Mesenteric fat pad (tissue), 1 donor: ENCODE results near the gene DGCR8. TPM values are rescaled to one million over a fixed set of nuclear protein-coding genes. Genes with fewer than 3 reads are reported as not detected.
A peak's percentile ranks its signal among the peaks of the same experiment; 100 is the strongest.

ENCODE experiments used
- DNase-seq: peaks from one replicate; pipeline ENCODE4 v3.0.0-alpha.2; 2020; ENCODE audit warnings: low spot score
- long read RNA-seq: library from polyadenylated mRNA; unstranded; transcript quantifications from one replicate; pipeline ENCODE4 v2.0.0, GENCODE V29; 2020
- total RNA-seq: library from RNA; stranded (reverse); fragmentation: NEBNext Ultra II Directional; extraction: Animal tissue kit (Norgen Biotek cat#: 25700); gene quantifications from one replicate; pipeline ENCODE4 v1.2.1, GENCODE V29; 2021
- donor health status: DM: yes; HTN: yes; CAD: no.

The DGCR8 gene
- 29.7 TPM for total RNA-seq
- long read RNA-seq, partial matches to known transcripts = 3 of 5 reads
- long read RNA-seq, other reads (novel, unspliced or antisense) = 2 of 5 reads

DNA sequence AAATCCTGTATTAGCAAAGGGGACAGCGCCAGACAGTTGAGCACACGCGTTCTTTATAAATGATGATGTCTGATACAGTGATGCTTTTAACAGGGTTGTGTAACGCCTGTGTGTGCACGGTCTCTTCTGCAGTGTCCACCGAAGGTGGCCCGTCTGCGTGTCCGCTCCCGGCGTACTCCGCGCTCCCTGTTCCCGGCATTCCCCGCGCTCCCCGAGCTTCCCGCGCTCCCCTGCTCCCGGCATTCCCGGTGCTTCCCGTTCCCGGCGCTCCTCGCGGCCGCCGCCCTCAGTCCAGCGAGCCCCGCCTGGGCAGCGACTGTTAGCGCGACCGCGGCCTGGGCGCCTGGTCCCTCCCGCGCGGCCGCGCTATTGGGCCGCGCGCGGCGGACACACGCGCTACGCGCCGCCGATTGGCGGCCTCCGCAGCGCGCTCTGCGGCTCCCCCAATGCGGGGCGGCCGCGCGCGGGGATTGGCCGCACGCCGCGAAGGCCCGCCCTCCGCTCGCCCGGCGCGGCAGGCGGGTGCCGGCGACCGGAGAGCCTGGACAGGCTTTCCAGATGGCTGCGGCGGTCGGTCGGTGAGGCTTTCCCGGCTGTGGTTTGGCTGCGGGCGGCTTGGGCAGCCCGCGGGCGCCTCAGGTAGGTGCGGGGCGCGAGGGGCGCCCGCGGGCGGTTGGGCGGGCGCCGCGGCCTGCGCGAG, at the start of gene DGCR8:
Gene DGCR8 (plus strand): TSS at position 497 of the 700 bp plus-strand sequence. CDS start 5,723 bp downstream, outside the sequence.
- DNase-seq = peak; percentile 97

DNA sequence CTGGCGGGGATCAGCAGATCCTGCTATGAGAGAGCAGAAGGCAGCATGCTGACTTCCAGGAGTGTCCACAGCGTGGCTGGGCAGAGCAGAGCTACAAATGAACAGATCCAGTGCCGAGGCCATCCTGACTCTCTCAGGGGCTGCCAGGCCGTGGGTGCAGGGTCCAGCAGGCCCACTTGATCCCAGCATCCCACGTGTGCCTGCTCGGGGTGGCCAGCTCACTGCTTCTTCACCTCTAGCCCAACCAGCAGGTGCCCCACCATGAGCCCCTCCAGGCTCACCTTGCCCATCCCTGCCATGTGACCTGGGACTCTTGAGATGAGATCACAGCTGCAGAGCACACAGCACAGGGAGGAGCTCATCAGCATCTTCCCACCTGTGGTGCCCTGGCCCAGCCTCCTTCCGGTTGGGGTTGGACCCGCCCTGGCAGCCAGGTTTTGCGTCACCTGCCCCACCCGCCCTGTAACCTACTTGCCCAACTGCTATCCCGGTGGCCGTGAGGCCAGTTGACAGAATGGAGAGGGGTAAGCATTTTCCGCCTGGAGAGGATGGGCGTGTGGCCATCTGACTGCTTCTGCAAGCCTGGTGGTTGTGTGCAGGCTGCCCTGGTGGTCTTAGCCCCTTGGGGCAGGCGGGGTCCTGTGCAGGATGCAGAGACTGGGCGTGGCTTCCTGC, 48.2 kb upstream of the DGCR8 start:
- no peak for DNase-seq

DNA sequence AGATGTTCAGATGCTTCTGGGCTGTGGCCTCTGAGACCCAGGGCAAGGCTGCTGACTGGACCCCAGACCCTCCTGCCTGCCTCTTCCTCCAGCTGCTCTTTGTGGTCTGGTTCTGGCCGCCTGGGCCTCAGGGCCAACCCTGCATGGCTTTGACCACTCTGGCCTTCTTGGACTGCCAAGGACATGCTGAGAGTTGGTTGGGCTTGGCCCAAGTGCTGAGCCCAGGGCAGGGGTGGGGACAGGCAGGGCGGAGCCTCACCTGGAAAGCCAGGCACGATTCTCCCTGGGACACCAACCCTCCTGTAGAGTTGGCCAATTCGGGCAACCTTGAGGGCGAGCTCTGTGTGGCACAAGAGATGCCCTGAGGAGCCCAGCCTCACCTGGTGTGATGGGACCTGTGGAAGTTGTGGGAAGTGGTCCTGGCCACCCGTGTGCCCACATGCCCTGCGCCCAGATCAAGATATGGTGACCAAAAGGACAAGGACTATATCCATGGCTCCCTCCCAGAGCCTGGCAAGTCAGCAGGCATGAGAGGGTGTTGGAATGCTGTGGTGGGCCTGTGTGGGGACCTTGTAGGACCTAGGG, 47.5 kb upstream of the DGCR8 start:
- no peak for DNase-seq

DNA sequence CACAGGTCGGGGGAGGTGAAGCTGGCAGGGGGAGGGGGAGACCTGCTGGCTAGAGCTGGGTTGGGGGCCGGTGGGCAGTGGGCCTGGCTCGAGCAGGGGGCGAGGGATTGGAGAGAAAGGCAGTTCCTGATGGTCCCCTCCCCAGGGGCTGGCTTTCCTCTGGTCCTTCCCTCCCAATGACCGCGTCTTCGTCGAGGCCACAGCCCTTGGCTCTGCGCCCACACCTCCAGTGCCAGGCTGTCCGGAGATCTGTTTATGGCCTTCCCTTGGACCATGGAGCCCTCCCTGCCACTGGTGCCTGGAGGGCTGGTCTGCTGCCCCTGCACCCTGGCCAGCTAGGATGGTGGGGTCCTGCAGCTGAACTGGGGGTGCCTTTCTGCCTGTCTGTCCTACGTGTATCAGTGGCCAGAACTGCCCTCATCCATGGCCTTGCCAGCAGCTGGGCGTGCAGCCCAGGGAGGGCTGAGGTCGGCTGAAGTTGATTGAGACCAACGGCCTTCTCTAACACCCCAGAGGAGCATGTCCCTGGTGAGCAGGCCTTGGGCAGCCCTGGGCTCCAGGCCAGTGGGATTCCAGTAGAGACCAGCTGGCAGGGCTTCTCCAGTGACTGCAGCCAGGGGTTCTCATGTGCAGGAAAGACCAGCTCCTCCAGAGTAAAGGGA, 46.9 kb upstream of the DGCR8 start:
- no peak for DNase-seq

DNA sequence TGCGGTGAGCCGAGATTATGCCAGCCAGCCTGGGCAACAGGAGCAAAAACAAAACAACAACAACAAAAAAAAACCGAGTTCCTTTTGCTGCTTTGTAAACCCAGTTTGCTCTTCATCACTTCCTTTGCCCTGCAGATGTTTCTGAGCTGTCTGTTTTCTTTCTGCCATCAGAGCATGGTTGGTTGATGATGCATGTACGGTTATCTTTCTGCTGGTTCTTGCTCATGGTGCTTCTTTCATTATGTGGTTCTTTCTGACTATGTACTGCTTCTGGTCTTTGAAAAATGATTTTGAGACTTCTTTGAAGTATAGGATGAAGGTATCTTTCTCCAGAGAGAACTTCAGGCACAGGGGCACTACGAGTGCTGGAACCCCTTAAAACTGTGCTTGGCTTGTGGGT, 45.9 kb upstream of the DGCR8 start:
- no peak for DNase-seq

DNA sequence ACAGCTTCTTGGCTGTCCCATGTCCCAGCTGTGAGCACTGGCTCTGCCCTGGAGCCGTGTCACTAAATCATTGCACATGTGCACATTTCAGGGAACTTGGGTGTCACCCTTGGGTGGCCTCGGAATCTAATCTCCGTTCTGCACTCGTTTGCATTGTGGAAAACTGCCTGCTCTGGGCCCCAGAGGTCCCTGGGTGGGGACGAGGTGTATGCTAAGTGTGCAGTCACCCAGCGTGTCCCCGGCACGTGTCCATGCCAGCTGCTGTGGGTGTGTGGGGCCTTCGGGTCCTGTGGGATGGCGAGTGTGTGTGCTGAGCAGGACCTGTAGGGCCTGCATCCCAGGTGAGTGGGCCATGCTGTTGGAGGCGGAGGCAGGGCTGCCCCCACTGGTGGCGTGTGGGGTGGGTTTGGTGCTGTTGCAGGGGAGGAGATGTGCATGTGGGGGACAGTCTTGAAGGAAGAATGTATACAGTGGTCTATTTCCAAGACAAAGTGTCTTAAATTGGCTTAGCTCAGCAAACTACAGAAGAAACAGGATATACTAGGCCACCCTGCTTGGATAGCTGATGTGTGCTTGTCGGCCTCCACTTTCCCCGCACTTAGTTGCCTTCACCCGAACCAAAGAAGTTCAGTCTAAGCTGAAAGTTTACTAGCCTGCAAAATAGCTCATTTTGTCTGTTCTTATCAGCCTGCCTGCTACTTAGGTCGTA, 44.5 kb upstream of the DGCR8 start:
- DNase-seq = no peak

DNA sequence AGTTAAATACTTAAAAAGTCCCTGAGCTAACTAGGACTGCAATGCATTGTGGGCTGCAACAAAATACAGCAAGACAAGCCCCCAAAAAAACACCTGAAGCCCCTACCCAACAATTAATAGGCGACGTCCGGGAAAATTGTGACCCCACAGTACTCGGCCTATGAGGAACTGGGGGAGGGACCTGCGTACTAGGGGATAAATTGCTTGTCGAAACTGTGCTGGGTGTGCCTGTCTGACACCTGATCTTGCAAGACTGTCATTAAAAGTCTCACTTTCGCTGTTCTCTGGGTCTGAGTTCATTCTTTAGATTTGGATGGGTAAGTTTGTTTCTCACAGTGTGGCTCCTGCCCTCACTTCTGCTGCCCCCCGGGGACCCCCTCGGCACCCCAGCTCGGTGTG, 44.0 kb upstream of the DGCR8 start:
- DNase-seq = no peak

DNA sequence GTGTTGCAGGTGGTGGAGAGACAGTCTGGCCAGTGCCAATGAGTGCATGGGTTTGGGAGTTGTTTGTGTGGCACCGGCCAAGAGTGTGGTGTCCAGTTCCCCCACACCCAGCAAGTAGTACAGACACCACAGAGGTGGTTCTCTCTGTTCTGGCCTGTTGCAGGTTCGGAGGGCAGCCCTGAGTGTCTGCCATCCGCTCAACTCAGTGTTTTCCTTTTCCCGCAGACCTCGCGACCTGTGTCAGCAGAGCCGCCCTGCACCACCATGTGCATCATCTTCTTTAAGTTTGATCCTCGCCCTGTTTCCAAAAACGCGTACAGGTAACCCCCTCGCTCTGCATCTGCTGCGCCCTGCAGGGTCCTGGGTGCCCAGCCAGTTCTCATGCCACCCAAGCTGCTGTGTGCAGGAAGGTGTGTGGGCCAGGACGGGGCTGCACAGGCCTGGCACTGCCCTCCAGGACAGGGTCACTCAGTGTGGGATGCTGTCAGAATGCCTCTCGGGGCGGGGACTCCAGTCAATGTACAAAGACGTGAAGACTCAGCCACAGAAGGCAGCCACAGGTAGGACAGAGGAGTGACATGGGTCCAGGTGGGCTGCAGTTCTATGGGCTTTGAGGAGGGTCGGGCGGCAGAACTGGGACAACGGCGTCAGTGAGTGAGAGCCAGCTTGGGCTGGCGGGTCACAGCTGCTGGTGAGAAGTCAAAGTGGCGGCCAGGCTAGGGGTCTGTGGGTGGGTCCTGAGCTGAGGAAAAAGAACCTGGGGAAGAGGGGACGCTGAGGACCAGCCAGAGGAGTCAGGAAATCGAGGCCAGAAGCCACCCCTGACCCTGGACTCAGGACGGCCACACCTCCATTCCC, 43.3 kb upstream of the DGCR8 start:
- no peak for DNase-seq

DNA sequence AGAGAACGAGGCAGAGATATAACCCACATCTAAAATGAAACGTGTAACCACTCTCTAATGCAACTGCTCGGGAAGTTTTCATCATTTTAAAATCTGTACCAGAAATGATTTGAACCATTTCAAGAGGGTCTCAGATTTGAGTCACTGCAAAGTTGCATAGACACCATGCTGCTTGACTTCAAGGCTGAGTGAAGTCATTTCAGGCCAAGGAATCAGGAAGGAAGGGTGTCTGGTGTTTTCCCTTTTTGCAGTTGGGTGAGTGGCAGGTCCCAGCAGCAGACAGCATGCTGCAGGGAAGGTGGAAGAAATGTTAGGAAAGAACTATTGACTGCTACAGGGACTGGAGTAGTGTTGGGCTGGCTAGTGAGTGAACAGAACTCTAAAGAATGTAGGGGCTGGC, 42.6 kb upstream of the DGCR8 start:
- DNase-seq = no peak

DNA sequence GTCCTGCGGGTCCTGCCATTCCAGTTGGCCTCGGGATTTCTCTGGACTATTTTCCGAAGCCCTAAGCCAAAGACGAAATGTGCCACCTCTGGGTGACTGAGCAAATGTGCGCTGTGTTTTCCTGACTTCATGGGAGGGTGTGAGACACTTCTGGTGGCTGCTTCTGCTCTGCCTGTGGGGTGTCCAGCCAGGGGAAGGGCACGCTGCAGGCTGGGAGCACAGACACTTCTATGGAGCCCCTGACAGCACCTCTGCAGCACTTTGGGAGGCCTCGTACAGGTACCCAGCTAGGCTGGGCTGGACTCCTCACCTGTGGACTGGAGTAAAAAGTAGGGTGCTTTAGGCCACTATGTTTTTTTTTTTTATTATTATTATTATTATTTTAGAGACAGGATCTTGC, 41.5 kb upstream of the DGCR8 start:
- DNase-seq = no peak

DNA sequence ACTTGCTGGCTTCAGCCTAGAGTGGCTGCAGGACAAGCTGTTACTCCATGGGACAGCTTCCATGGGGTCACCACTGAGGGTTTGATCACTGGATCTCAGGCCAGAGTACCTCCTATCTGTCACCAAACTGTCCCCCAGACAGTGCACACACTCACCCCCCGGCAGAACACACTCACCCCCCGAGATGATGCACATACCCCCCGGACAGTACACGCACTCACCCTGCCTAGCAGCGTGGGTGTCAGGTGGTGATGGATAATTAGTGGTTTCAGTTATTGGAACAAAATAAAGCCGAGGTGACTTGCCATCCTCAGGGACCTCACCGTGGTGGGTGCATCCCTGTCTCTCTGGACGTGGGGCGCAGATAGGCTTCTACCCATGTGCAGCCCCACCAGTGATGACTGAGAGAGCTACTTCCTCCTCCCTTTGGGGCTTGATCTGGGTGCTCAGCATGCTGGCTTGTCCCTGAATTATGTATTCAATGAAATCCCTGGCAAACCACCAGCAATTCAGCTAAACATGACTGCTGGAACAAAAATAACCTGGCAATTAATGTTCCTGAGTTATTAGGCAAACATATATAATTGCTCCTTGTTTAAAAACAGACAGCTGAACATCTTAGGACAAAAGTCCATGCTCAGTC, 40.2 kb upstream of the DGCR8 start:
- no peak for DNase-seq

DNA sequence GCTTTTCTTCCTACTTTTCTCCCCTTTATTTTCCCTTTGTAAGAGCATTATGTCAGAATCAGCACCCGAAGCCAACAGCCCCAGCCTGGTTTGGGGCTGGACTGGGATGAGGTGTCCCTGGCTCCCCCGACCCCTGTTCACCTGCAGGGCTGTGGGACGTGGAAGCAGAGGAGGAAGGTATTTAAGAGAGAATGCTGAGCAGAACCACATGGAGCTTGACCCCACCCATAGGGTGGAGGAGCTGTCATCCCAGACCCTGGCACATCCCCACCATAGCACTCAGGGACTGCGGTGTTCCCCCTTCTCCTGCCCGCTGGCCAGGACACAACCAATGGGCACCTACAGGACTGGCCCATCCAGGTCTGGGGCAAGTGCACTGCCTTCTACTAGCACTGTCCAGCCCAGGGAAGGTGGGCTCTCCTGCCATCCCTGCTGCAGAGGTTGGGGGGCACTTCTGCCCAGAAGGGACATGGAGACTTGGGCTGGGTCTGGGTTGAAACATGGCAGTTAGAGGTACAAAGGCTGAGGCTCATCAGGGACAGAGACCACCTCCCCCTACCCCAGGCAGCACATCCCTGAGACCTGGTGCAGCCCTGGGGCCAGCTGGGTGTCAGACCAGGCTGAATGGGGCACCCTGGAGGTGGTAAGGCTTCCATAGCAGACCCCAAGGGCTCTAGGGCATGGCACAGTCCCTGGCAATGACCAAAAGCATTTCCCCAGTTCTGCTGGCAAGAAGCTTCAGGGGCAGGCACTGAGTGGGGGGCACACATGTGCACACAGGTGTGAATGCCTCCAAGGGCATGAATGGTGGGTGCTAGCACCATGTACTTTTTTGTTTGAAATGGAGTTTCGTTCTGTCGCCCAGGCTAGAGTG, 39.5 kb upstream of the DGCR8 start:
- no peak for DNase-seq

DNA sequence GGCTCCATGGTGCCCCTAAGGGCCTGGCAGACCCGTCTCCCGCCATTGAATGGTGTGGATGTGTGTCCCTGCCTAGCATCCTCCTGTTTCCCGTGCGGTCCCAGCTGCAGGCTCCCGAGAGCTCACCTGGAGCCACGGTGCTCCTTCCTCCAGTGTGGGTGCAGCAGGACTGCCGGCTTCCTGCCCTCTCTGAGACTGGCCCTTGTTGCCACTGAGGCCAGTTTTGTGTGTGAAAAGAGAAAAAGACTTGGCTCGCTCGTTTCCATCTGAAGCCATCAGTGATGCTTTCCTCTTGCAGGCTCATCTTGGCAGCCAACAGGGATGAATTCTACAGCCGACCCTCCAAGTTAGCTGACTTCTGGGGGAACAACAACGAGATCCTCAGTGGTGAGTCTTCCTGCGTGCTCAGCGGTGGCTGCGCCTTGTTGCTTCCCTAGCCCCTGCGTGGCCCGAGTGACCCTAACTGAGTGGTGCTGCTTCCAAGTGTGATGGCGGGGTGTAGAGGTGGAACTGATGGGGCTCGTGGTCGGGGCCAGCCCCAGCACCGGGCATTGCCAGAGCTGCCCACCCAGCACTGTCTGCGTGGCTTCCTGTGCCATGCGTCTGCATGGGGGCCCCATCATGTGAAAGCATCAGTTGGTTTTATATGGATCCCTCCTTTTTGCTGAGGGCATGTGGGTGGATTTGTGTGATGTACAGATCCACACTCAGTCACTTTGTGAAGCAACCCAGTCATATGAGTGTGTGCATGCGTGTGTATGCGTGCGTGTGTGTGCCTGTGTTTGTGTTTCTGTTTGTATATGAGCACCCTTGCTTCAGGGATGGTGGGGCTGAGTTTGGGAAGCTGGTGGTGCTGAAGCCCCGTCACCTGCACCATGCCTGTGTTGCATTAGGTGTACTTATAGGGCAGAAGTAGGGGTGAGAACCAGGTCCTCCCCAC, 36.7 kb upstream of the DGCR8 start:
- DNase-seq = no peak

DNA sequence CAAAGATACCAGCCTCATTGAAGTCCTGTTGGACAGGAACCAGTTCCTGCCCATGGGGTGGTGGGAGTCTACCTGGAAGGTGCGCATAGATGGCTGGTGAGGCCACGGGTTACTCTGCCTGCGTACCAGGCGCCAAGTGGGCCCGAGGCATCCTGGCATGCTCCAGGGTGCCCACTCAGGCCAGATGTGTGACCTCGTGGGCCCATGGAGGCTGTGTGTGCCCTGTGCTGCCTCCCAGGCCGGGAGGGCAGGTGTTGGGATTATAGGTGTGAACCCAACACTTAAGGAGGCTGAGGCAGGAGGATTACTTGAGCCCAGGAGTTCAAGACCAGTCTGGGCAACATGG, 36.1 kb upstream of the DGCR8 start:
- DNase-seq = no peak

DNA sequence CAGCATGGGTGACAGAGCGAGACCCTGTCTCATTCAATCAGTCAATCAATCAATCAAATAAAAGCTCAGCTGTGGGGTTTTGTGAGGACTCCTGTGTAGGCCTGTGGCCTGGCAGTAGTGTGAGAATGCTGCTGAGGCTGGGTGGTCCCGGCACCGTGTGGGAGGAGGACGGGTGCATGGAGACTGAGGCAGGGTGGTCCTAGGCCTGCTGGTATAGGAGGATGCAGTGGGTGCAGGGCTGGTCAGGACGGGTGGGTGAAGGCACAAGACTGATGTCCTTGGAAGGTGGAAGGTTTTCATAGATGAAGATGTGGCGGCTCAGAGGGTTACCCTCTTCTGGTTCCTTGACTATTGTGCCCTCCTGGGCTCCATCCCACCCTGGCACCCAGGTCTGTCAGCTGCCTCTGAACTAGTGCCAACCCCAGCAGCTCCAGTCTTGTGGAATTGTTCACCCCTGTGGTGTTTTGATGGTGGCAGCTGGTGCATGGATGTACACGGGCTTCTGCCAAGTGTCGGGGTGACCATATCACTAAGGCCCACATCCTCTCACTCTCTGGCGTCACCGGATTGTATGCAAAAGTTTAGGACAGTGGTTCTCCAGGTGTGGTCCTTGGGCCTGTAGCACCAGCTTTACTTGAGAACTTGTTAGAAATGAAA, 35.4 kb upstream of the DGCR8 start:
- no peak for DNase-seq

DNA sequence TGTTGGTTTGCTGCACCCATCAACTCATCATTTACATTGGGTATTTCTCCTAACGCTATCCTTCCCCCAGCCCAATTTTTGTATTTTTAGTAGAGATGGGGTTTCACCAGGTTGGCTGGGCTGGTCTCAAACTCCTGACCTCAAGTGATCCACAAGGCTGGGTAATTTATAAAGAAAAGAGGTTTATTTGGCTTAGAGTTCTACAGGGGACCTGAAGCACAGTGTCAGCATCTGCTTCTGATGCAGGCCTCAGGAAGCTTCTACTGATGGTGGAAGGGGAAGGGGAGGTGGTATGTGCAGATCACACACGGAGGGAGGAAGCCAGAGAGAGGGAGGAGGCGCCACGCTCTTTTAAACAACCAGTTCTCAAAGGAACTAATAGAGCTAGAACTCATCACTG, 33.3 kb upstream of the DGCR8 start:
- DNase-seq = no peak

DNA sequence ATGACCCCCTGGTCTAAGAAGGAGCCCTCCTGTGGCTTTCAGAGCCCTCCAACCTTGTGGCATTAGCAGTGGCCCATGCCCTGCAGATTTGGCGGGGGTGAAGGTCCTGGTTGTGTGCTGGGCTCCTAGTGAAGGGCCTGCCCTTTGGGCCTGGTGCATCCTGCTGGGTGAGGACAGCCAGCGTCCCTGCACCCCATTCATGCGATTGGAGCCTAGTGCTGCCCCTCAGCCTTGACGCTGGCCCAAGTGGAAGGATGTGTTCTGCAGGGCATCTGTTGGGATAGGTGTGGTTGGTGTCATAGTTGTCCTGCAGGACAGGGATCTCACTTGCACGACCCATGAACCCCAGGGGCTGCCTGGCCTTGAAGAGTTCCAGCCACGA, 28.1 kb upstream of the DGCR8 start:
- DNase-seq = no peak
